ENCODE data around the gene DENND4A.

DNA sequence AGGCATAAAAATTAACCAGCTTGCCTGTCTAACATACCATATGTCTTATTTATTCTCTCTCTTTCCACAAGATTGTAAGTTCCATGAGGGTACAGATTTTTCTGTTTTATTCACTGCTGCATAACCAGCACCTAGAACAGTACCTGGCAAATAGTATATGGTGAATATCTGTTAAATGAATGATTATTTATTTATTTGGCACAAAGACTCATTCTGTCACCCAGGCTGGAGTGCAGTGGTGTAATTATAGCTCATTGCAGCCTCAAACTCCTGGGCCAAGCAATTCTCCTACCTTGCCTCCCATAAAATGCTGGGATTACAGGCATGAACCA, 24.9 kb downstream of the DENND4A start:
- no peak for TF ChIP-seq FOSL1 (tag; conservative IDR thresholded peaks at IDR 0.05)
- no peak for TF ChIP-seq RAD51 (IDR thresholded peaks at IDR 0.05; ENCODE audit: borderline replicate concordance, low read depth)
- TF ChIP-seq ARHGAP35 (IDR thresholded peaks at IDR 0.05; ENCODE audit: partially characterized antibody), result no peak
- TF ChIP-seq, protein P1, sequence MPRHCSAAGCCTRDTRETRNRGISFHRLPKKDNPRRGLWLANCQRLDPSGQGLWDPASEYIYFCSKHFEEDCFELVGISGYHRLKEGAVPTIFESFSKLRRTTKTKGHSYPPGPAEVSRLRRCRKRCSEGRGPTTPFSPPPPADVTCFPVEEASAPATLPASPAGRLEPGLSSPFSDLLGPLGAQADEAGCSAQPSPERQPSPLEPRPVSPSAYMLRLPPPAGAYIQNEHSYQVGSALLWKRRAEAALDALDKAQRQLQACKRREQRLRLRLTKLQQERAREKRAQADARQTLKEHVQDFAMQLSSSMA (CRISPR knock-in tag; IDR thresholded peaks at IDR 0.05), result no peak
- TF ChIP-seq, protein P2, sequence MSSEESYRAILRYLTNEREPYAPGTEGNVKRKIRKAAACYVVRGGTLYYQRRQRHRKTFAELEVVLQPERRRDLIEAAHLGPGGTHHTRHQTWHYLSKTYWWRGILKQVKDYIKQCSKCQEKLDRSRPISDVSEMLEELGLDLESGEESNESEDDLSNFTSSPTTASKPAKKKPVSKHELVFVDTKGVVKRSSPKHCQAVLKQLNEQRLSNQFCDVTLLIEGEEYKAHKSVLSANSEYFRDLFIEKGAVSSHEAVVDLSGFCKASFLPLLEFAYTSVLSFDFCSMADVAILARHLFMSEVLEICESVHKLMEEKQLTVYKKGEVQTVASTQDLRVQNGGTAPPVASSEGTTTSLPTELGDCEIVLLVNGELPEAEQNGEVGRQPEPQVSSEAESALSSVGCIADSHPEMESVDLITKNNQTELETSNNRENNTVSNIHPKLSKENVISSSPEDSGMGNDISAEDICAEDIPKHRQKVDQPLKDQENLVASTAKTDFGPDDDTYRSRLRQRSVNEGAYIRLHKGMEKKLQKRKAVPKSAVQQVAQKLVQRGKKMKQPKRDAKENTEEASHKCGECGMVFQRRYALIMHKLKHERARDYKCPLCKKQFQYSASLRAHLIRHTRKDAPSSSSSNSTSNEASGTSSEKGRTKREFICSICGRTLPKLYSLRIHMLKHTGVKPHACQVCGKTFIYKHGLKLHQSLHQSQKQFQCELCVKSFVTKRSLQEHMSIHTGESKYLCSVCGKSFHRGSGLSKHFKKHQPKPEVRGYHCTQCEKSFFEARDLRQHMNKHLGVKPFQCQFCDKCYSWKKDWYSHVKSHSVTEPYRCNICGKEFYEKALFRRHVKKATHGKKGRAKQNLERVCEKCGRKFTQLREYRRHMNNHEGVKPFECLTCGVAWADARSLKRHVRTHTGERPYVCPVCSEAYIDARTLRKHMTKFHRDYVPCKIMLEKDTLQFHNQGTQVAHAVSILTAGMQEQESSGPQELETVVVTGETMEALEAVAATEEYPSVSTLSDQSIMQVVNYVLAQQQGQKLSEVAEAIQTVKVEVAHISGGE (CRISPR knock-in tag; IDR thresholded peaks at IDR 0.05), result no peak
- no peak for TF ChIP-seq ZZZ3 (IDR thresholded peaks at IDR 0.05)
- TF ChIP-seq MAX (CRISPR knock-in tag; IDR thresholded peaks at IDR 0.05), result no peak
- no peak for TF ChIP-seq GABPA (tag; conservative IDR thresholded peaks at IDR 0.05; ENCODE audit: low read depth)
- no peak for TF ChIP-seq KDM1A (IDR thresholded peaks at IDR 0.05)
- no peak for TF ChIP-seq KDM4B (IDR thresholded peaks at IDR 0.05; ENCODE audit: borderline replicate concordance in 2 of 2, low read depth in 1 of 2)
- TF ChIP-seq FOS (IDR thresholded peaks at IDR 0.05; ENCODE audit: extremely low read depth, insufficient read length), result no peak
- TF ChIP-seq, protein P3, sequence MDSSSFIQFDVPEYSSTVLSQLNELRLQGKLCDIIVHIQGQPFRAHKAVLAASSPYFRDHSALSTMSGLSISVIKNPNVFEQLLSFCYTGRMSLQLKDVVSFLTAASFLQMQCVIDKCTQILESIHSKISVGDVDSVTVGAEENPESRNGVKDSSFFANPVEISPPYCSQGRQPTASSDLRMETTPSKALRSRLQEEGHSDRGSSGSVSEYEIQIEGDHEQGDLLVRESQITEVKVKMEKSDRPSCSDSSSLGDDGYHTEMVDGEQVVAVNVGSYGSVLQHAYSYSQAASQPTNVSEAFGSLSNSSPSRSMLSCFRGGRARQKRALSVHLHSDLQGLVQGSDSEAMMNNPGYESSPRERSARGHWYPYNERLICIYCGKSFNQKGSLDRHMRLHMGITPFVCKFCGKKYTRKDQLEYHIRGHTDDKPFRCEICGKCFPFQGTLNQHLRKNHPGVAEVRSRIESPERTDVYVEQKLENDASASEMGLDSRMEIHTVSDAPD (CRISPR knock-in tag; IDR thresholded peaks at IDR 0.05), result no peak
